UCSD-AML1 (cell line): ENCODE measurements around the gene ZNF592.
A peak's percentile ranks its signal among the peaks of the same experiment; 100 is the strongest.

Experiments
- DNase-seq: peaks from one replicate; lab custom pipeline; 2025; ENCODE audit not compliant: unreplicated experiment; lab: John Stamatoyannopoulos, UW

Gene ZNF592

DNA sequence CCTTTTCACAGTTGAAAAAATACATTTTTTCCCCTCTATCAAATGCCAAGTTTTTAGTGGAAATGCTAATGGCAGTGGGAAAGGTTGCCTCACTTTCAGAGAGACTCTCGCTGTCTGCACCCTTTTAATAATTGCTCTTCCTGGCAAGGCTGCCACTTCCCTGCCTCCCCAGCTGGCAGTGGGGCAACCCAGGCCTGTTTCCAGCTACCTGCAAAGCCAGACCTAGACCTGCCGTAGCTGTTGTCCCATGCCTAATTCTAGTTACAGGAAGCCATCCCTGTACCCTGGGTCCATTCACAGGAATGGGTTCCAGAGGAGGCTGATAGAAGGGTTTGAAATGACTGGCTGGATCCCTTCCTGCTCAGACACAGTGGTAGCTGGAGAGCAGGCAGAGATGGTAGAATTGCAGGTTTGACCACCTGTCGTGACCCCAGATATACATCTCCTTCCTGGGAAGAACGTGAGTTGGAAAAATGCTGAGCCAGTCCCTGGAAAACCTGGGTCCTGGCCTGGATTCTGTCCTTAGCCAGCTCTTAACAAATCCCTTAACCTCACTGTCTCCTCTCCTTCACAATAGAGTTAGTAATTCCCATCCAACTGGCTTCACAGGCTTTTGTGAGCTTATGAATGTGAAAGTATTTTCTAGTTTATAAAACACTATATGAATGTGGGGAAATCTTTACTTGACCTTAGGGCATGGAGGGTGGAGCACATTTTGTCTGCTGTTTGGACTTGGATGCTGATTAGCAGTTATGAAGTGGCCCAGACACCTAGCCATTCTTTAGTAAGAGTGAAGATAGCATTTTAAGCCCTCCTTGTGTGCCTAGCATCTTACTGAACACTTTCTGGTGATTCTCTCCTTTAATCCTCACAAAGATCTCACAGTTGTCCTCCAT is 55.9 kb downstream of the ZNF592 start:
- no peak for DNase-seq

DNA sequence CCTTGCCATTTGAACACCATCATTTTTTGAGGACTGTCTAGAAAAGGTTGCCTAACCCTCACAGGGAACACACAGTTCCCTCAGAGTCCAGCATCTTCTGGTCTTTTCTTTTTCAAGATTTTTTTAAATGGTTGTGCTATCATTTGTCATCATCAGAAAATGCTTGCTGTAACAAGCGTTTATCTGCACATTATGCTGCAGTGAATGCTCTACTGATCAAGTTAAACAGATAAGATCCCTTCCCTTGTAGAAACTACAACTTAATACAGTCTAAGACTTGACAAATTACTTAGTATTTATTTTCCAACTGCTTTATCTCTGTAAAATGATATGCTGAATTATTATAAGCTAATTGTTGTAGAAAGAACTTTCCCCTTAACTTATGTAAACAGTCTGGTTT is 56.8 kb downstream of the ZNF592 start:
- no peak for DNase-seq

DNA sequence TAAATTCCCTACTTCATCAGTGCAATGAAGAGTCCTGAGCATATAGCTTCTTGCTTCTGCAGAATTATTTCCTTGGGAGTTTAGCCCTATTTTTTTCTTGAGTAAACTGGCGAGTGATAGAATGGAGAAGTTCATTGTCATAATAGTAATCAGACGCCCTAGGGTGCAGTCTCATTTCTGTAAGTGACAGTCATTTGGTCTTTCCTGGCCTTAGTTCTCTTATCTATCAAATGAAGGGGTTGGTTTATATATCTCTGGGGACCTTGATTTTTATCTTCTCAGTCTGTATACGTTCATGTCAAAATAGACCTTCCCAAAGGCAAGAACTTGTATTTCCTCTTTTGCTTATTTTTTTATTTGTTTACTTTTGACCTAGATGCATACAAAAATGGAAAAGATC is 58.8 kb downstream of the ZNF592 start:
- DNase-seq: no peak

DNA sequence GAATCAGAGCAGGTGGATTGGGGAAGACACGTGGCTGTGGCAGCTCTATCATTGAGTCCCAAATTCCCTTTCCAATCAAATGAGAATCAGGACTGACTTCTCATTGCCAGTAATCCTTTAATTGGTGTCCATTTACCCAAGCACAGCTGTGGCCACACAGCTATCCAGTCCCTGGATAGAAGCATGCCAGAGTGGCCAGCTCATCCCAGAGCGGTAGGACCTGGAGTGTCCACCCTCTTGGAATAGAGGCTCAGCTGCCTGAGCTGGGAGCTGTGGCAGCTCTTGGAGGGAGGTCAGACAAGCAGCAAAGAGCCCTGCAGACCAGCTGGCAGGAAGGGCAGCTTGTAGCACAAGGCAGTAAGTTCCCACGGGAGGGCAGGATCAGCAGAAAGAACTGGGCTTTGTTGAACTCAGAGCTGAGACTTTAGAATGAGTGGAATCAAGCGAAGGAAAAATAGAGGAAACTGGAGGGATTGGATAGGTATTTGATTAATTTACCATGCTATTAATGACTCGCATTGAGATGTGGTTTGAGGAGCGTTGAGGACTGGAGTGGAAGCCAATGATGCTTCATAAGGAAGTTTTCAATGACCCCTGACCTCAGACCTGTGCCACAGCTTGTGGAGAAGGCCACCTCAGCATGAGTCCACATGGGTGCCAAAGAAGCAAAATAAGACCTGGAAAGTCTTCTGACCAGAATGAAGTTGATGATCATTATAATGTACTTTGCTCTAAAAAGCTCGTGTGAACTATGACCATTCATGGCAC is 61.9 kb downstream of the ZNF592 start:
- no peak for DNase-seq

DNA sequence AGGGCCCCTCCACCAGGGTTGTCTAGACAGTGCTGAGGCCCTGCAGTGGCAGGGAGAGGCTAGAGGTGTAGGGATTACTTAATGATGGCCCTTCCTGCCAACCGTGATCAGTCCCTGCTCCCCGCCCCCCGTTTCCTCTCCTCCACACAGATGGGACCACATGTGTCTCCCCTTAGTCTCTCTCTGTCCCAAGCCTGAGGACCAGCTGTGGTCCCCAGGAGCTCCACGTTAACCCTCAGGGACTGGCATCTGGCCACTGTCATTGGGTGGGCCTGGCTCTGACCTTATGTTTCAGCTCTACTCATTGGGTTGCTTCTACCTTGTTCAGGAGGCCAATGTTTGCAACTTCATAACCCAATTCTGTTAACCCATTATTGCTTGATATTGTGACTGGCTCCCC is 62.8 kb downstream of the ZNF592 start:
- DNase-seq: no peak

DNA sequence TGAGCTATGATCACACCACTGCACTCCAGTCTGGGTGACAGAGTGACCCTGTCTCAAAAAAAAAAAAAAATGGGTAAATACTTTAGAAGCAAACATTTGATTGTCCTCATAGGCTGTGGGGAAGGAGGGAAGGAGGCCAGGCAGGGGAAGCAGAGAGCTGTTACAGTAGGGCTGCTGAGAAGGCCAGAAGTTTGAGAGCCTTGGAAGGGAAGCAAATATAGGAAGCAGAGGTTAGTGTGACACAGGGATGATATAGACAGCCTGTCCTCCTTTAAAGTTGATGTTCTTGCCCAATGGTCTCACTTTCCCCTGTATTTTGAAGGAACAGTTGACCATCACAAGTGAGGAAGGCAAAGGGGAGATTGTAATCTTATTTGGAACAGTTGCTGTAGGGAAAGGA is 63.4 kb downstream of the ZNF592 start:
- no peak for DNase-seq

DNA sequence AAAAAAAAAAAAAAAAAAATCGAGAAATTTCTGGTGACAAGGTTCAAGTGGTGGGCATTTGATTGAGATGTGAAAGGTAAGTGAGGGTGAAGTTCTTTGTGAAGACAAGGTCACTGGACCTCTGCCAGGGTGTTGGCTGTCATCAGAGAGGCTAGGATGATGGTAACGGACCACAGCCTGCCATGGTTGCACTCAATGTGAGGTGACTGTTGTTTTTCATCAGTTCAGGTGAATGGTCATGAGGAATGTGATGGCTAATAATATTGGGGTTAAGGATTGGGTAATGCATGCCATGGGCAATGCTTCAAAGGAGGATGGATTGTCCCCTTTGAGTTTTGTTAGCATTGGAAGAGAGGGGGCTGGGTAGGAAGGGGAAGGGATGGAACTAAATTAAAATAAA is 64.5 kb downstream of the ZNF592 start:
- DNase-seq: no peak

DNA sequence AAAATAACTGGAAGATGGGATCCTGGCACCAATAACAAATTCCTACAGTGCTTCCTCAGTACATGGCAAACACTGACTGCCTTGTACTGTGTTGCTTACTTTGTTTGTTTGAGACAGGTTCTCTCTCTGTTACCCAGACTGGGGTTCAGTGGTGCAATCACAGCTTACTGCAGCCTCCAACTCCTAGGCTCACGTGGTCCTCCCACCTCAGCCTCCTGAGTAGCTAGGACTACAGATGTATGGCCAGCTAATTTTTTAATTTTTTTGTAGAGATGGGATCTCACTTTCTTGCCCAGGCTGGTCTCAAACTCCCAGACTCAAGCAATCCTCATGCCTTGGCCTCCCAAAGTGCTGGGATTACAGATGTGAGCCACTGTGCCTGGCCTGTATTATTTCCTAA is 65.0 kb downstream of the ZNF592 start:
- no peak for DNase-seq

DNA sequence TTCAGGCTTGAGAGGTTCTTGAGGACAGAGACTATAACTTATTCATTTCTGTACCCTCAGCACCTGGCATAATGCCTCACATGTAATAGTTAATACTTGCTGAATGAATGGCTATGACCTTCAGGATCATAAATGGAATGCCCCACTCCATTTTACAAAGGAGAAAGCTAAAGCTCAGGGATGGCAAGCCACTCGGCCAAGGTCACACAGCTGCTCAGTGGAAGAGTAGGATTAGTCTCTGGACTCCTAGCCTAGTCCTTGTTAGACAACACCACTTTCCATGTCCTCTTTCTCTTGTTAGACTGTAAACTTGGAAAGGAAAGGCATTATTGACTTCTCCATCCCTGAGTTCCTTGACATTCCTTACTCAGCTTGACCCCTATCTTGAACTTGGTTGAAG is 65.5 kb downstream of the ZNF592 start:
- DNase-seq: no peak

DNA sequence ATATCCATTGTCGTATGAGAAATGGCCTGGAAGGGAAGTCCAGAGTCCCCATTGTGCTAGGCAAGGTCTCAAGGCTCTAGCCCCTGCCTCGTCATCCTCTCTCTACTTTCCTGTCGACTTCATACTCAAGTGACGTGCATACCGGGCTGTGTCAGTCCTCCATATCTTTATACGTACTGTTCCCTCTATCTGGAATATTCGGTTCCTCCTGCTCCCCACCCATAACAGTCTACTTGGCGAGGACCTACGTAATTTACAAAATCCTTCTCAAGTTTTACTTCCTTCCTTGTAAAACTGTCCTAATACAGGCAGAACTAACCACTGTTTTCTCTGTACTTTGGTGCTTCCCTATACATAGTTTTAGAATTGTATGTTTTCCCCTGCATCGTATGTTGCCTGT is 66.5 kb downstream of the ZNF592 start:
- DNase-seq: no peak

DNA sequence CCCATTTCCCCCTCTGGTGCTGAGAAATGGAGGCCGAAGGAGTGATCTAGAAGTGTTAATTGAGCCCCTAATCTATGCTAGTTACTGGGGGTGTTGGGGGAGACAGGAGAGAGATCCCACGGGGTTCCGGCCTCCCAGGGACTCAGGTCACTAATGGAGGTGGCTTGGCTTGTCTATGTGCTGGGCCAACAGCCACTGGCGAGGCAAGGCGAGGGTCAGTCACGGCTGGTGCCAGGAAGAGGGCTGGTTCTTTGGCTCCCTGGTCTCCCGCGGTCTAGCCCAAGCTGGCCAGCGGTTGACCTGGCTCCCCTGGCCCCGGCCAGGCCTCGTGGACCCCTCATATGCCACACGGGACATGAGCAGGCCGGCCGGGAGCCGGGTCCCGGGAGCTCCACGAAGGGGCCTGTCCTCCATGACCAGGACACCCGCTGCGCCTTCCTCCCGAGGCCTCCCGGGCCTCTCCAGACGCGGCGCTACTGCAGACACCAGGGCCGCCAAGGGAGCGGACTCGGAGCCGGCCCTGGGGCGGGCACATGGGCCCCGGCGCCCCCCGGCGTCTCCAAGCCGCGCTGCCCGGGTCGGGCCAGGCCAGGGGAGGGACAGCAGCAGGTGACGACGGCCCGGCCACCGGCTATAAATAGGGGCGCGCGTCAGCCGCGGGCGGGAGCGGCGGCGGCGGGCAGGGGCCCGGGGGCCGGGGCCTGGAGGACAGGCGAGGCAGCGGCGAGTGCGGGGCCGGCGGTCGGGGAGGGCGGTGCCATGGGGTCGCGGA is 68.5 kb downstream of the ZNF592 start, which contains the start of gene ALPK3:
Gene ALPK3, plus strand, starts transcription at position 663 of the 772 bp plus-strand sequence. Its CDS starts 97 bp downstream, at position 760.
- no peak for DNase-seq

DNA sequence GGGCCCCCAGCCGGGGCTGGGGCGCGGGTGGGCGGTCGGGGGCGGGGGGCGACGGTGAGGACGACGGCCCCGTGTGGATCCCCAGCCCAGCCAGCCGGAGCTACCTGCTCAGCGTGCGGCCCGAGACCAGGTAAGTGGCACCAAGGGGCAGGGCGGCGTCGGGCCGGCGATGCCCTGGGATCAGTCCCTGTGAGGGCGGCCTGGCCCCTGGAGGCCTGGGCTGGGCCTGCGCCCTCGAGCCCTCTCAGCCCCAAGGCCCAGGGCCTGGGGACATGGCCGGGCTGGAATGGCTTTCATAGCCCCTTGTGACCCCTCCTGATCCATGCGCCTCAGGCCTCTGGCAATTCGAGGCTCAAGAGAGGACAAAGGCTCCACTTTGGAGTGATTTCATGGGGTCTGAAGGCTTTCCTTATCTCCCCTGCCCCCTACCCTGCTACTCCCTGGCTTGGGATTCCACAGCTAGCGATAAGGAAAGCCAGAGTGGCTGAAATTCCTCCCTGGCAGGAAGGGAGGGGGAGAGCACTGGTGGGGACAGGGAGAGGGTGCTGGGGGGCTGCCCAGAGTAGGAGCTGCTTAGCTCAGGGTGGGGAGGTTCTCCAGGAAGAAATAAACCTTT is 69.2 kb downstream of the ZNF592 start:
- no peak for DNase-seq

DNA sequence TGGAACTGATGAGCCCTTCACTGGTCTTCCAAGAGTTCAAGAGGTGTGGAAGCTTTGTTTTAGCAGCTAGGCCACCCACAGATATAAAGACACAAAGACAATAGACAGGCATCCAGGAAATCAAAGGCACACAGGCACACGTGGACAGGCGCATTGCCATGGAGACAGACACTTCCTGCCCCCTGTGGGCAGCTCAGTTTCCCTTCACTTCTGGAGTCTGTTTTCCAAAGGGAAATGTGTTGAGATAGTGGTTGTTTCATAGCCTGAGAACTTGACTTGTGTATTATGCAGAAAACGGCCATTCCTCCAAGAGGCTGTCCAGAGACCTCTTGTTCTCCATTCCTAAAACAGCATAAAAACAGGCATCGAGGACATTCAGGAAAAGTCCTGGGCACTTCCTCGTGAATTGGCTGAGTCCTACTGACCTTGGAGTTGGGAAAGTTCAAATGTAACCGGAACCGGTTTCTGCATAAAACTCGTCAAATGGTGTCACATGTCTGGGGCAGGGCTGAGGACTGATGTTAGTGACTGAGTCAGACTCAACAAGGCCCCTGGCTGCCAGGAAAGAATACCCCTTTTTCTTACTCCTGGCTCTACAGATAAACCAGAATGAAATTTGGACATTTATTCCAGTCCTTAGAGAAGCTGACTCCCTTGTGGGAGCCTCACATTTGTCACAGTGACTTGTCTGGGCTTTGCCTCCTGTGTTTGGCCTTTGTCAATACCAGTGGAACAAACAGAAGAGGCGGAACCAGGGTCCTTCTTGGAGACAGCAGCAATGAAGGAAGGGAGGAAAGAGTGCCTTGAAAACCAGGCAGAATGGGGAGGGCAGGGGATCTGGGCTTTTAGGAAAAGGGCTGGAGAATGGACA is 70.1 kb downstream of the ZNF592 start:
- peak; percentile 60 for DNase-seq

DNA sequence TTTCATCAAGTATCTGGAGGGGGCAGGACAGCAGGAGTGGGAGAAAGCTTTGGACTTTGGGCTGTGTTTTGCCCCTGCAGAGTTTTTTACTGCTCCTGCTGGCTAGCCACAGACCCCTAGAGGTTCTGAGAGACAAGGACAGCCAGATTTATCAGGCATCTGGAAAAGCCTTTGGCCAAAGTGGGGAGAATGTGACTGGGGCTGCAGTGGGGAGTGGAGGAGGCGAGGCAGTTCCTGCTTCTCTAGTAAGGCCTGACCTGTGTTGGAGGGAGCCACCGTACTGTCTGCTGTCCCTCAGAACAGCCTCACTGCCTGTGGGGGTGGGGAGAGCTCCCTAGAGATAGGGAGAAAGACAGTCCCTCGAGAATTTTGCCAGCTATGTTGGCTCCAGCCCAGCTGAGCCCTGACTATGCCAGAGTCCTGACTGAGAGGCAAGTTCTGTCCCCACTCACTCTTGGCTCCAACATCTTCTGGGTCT is 70.9 kb downstream of the ZNF592 start:
- no peak for DNase-seq

DNA sequence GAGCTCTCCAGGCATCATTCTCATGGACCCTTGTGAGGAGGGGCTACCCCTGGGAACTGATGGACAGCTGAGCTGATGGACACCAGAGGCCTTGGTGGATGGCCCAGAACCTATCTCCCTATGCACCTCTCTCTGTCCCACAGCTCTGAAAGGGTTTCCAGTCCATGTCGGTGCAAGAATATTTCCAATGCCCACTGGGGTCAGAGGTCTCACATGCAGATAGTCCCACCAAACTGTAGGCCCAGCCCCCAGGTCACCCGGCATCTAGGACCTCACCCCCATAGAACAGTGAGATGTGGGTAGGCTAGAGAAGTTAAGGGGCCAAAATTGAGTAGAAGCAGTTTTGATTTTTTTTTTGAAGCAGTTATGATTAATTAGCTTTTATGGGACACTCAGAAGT is 71.4 kb downstream of the ZNF592 start:
- no peak for DNase-seq

DNA sequence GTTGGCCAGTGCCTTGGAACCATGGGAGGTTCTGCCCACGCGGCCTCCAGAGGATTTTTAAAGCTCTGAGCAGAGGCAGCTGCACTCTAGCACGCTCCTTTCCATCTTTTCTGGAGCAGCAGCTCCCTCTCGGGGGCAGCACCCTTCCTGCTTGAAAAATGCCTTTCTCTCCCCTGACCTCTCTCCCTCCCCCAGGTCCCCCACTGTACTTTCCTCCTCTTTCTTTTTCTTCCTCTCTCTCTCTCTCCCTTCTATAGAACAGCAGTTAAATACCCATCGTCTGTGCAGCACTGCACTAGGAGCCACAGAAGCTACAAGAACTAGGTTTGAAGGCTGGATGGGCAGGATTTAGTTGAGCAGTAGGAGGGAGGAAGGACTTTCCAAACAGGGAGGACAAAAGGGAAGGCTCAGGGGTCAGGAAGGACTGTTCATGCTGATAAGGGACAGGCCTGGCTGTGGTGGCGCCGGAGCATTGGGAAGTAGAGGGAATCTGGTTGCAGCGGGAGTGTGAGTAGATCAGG is 73.2 kb downstream of the ZNF592 start:
- peak; percentile 72 for DNase-seq

DNA sequence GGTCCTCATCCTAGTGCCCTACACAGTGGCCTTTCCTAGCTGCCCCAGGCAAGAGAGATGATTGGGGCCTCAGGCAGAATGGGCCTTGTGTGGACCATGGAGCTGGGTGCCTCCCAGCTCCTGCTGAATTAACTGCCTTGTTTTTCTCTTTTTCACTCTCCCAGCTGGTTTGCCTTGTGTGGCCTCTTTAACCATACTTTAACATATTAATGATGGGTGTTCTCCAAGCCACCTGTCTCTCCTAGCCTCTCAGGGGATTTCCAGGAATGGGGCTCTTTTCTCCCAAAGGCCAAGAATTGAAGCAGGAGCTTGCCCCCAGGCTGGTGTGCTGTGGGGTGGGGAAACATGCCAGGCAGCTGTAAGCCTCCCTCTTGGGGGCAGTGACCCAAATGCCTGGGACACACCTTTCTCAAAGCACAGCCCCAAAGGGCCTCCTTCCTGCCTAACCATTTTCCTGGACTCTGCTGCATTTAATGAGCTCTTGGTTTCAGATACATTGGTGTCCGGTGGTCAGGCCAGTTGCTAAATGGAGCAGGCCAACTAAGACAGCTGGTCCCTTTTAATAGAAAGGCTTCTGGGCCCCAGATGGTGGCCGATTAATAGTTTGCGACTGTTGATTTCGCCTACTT is 74.4 kb downstream of the ZNF592 start:
- DNase-seq: no peak

DNA sequence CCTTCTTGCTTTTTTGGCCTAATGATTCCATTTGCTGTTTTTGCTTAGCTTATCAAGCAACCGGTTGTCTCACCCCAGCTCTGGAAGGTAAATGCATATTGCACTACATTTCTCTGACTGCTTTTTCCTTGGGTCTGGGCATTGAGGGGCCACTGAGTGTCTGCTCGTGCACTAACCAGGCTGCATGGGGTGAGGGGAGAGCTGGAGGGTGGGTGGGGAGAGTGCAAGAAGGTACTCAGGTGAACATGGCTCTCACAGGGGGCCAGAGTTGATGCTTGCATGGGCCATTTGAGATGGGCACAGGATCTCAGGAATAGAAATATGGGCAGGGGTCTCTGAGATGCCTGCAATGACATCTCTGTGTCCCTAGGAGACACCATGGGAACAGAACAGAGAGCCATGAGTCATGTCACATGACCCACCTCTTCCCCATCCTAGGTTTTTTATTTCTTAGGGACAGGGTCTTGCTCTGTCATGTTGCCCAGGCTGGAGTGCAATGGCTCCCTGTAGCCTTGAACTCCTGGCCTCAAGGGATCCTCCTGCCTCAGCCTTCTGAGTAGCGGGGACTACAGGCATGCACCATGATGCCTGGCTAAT is 75.0 kb downstream of the ZNF592 start:
- no peak for DNase-seq
